Endothelial cell of umbilical vein (primary cell): Measurements from ENCODE around the gene FAM187B.

Source experiments
- CTCF ChIP-seq, 2 donors: IDR thresholded peaks; 1 replicate in 1 of 2; 2 replicates in 1 of 2; pipeline ENCODE4 v1.5.1; 2011; ENCODE audit warnings: low read length in 2 of 2, mild to moderate bottlenecking in 2 of 2, moderate library complexity in 2 of 2, control low read depth in 1 of 2, inconsistent platforms in 1 of 2, low read depth in 1 of 2; ENCODE audit not compliant: insufficient read depth in 1 of 2; ENCODE audit errors: extremely low read depth in 1 of 2
- EZH2 ChIP-seq: IDR thresholded peaks from 2 replicates; pipeline ENCODE4 v1.6.1; 2012; ENCODE audit warnings: borderline replicate concordance, low read depth, mild to moderate bottlenecking, moderate library complexity, low read length, inconsistent platforms; ENCODE audit not compliant: severe bottlenecking
- FOS ChIP-seq: IDR thresholded peaks from 2 replicates; pipeline ENCODE4 v1.6.1; 2011; ENCODE audit warnings: mild to moderate bottlenecking, low read length, moderate library complexity, borderline replicate concordance; ENCODE audit not compliant: insufficient read depth
- GATA2 ChIP-seq: IDR thresholded peaks from 2 replicates; pipeline ENCODE4 v1.7.0; 2011; ENCODE audit warnings: low read depth, mild to moderate bottlenecking, moderate library complexity, mixed read lengths, low read length; ENCODE audit not compliant: insufficient read length, insufficient read depth
- POLR2A ChIP-seq: IDR thresholded peaks from 2 replicates; pipeline ENCODE4 v1.6.1; 2012; ENCODE audit warnings: low read depth, mild to moderate bottlenecking, control low read depth, low read length
- POLR2AphosphoS5 ChIP-seq: IDR thresholded peaks from 2 replicates; pipeline ENCODE4 v1.6.1; 2012; ENCODE audit warnings: low read depth, mild to moderate bottlenecking, control low read depth, low read length, moderate library complexity; ENCODE audit not compliant: insufficient read depth

GRCh38 chr19:35195830-35196229, 32.7 kb downstream of the FAM187B start:
- TF ChIP-seq CTCF (IDR thresholded peaks at IDR 0.05; ENCODE audit: extremely low read depth in 1 of 2, insufficient read depth in 1 of 2, low read depth in 1 of 2, low read length in 2 of 2) (no peak), GATA2 (no peak), POLR2AphosphoS5 (no peak), POLR2A (no peak), EZH2 (no peak), FOS (no peak)
